ENCODE measurements around the gene CTXN2. TPM values are rescaled to one million over a fixed set of nuclear protein-coding genes. Genes with fewer than 3 reads are reported as not detected.

Gene CTXN2
- total and polyA plus RNA-seq, 2 of the 4 experiments (the other 2 are of a cell fraction) = not detected

- Histone ChIP-seq H3K23ac (ENCODE audit: low read depth, low read length) (no peak overlapping the region), H3K14ac (replicated peaks; ENCODE audit: low read depth, low read length) (no peak overlapping the region), H3K27ac (ENCODE audit: insufficient read depth, low read length) (no peak overlapping the region), H3K4me3 (ENCODE audit: insufficient read depth, low read depth, low read length) (no peak overlapping the region), H2BK15ac (ENCODE audit: low read depth, low read length) (no peak overlapping the region), H3K27me3 (ENCODE audit: control insufficient read depth, insufficient read depth, low read length) (0 out of 2 replicates have a peak, but pooled peaks cover 2% of the 10 kb centered on the region), H2BK20ac (ENCODE audit: low read depth, low read length) (no peak overlapping the region), H3K79me1 (ENCODE audit: low read depth in 1 of 2, low read length in 2 of 2) (no peaks in the 10 kb centered on the region), H3K4ac (ENCODE audit: low read depth, low read length) (no peak overlapping the region), H2AK5ac (ENCODE audit: low read depth, low read length) (no peak overlapping the region), H3K18ac (ENCODE audit: low read depth, low read length) (no peak overlapping the region), H3K4me2 (ENCODE audit: low read depth, low read length) (no peak overlapping the region), H4K91ac (ENCODE audit: insufficient read depth, low read depth, low read length) (no peak overlapping the region), H3K9me3 (ENCODE audit: control insufficient read depth, insufficient read depth, low read length) (no peaks in the 10 kb centered on the region), H2BK120ac (ENCODE audit: low read depth, low read length) (no peak overlapping the region), H2AFZ (replicated peaks; ENCODE audit: low read length, poor library complexity) (no peak overlapping the region), H4K8ac (ENCODE audit: low read depth in 2 of 2, low read length in 2 of 2) (no peak overlapping the region), H3K4me1 (ENCODE audit: control insufficient read depth, insufficient read depth, low read length) (no peaks in the 10 kb centered on the region), H3K56ac (ENCODE audit: extremely low read depth, insufficient read depth, low read length) (no peak overlapping the region), H3K9me1 (ENCODE audit: insufficient read depth, low read length) (no peaks in the 10 kb centered on the region), H2BK5ac (ENCODE audit: low read depth, low read length, poor library complexity, severe bottlenecking) (no peak overlapping the region), H4K20me1 (ENCODE audit: insufficient read depth, low read length) (no peaks in the 10 kb centered on the region), H4K5ac (ENCODE audit: low read depth, low read length) (no peak overlapping the region), H3K9ac (ENCODE audit: low read depth, low read length) (no peak overlapping the region), H3K36me3 (ENCODE audit: control insufficient read depth, insufficient read depth, low read length) (no peaks in the 10 kb centered on the region), H2AK9ac (replicated peaks; ENCODE audit: low read depth, low read length, poor library complexity) (no peak overlapping the region)
- POLR2A ChIA-PET (ENCODE audit: unreplicated experiment) = no interaction called here
- CTCF ChIA-PET = no interaction called here
- BruUV-seq (replicated peaks) = no TSS peak
- WGBS, 2 experiments (ENCODE audit: extremely low coverage in 2 of 2, insufficient read length in 1 of 2) = no CpG with 5 or more reads among the region's 2 CpGs
- dilution Hi-C loops (cut with HindIII; ENCODE audit: low sequenced_read_pairs, unreplicated experiment) = no loop called here
- TF ChIP-seq ELK1 (IDR thresholded peaks at IDR 0.05; ENCODE audit: borderline replicate concordance, low read depth, low read length) (no peak), MAFK (IDR thresholded peaks at IDR 0.05; ENCODE audit: low read depth, low read length) (no peak), RAD21 (IDR thresholded peaks at IDR 0.05; ENCODE audit: low read length) (no peak), BHLHE40 (IDR thresholded peaks at IDR 0.05; ENCODE audit: low read depth, low read length) (no peak), CEBPB (IDR thresholded peaks at IDR 0.05; ENCODE audit: low read depth, low read length) (no peak), MXI1 (IDR thresholded peaks at IDR 0.05; ENCODE audit: borderline replicate concordance, low read depth, low read length) (no peak), NFE2L2 (IDR thresholded peaks at IDR 0.05; ENCODE audit: low read depth, low read length) (no peak), MAZ (IDR thresholded peaks at IDR 0.05; ENCODE audit: borderline replicate concordance, low read depth, low read length) (no peak), CTCF (conservative IDR thresholded peaks at IDR 0.05; ENCODE audit: low read depth, low read length) (no peak), POLR2A (IDR thresholded peaks at IDR 0.05; ENCODE audit: low read depth, low read length) (no peak)
- DNase-seq (no peak), ATAC-seq (ENCODE audit: low read depth) (no peak)
- intact Hi-C loops (cut with micrococcal nuclease) = no loop called here
- in situ Hi-C loops (cut with MboI; ENCODE audit: low sequenced_read_pairs) = no loop called here
These were observed 8.7 kb upstream of the CTXN2 start for GRCh38 chr15:48182749-48183148.

Data from IMR-90 (cell line).